H9 (cell line): Measurements from ENCODE around the gene SCYGR4. TPM values are rescaled to one million over a fixed set of nuclear protein-coding genes. Genes with fewer than 3 reads are reported as not detected.

ENCODE experiments used
- DNase-seq: peaks from one replicate; pipeline ENCODE4 v3.0.0-alpha.2; 2017
- H2AFZ ChIP-seq: one replicate; pipeline ENCODE4 v1.6.1; 2013; ENCODE audit warnings: mild to moderate bottlenecking, low read length, control low read depth, moderate library complexity
- H2AK5ac ChIP-seq: 2 replicates; pipeline ENCODE4 v1.6.1; 2013; ENCODE audit warnings: low read length, control low read depth, mixed read lengths; ENCODE audit not compliant: insufficient read length
- H2BK120ac ChIP-seq: one replicate; pipeline ENCODE4 v1.6.1; 2013; ENCODE audit warnings: low read depth, mild to moderate bottlenecking, low read length, control low read depth, inconsistent platforms; ENCODE audit not compliant: poor library complexity, severe bottlenecking
- H2BK12ac ChIP-seq: 2 replicates; pipeline ENCODE4 v1.6.1; 2013; ENCODE audit warnings: low read length, control low read depth, mixed read lengths, low read depth; ENCODE audit not compliant: insufficient read length
- H2BK15ac ChIP-seq: 2 replicates; pipeline ENCODE4 v1.6.1; 2013; ENCODE audit warnings: low read depth, low read length, control low read depth
- H2BK20ac ChIP-seq: one replicate; pipeline ENCODE4 v1.6.1; 2013; ENCODE audit warnings: low read depth, mild to moderate bottlenecking, low read length, control low read depth, inconsistent platforms; ENCODE audit not compliant: poor library complexity, severe bottlenecking
- H2BK5ac ChIP-seq: 2 replicates; pipeline ENCODE4 v1.6.1; 2013; ENCODE audit warnings: low read length, control low read depth, mixed read lengths; ENCODE audit not compliant: insufficient read length
- H3K14ac ChIP-seq: 2 replicates; pipeline ENCODE4 v1.6.1; 2013; ENCODE audit warnings: low read length, control low read depth; ENCODE audit not compliant: insufficient read depth
- H3K18ac ChIP-seq: 2 replicates; pipeline ENCODE4 v1.6.1; 2013; ENCODE audit warnings: low read depth, mild to moderate bottlenecking, mixed read lengths, low read length, control low read depth; ENCODE audit not compliant: insufficient read length
- H3K23ac ChIP-seq: 2 replicates; pipeline ENCODE4 v1.6.1; 2013; ENCODE audit warnings: low read length, control low read depth, mixed read lengths, low read depth; ENCODE audit not compliant: insufficient read length
- H3K23me2 ChIP-seq: 2 replicates; pipeline ENCODE4 v1.6.1; 2013; ENCODE audit warnings: low read depth, mild to moderate bottlenecking, mixed read lengths, low read length, control low read depth; ENCODE audit not compliant: insufficient read length, poor library complexity, severe bottlenecking
- H3K27ac ChIP-seq: 2 replicates; pipeline ENCODE4 v1.5.1; 2013; ENCODE audit warnings: low read length, control low read depth, mixed read lengths, low read depth; ENCODE audit not compliant: insufficient read length
- H3K27me3 ChIP-seq: 2 replicates; pipeline ENCODE4 v1.6.1; 2013; ENCODE audit warnings: low read length, control low read depth, inconsistent platforms; ENCODE audit not compliant: insufficient read depth
- H3K4ac ChIP-seq: 2 replicates; pipeline ENCODE4 v1.6.1; 2013; ENCODE audit warnings: low read depth, mild to moderate bottlenecking, control low read depth, inconsistent platforms, low read length, moderate library complexity
- H3K4me1 ChIP-seq: 2 replicates; pipeline ENCODE4 v1.6.1; 2013; ENCODE audit warnings: low read length, control low read depth, inconsistent platforms; ENCODE audit not compliant: insufficient read depth
- H3K4me2 ChIP-seq: 2 replicates; pipeline ENCODE4 v1.6.1; 2013; ENCODE audit warnings: low read length, control low read depth, mixed read lengths; ENCODE audit not compliant: insufficient read length, insufficient read depth
- H3K56ac ChIP-seq: 2 replicates; pipeline ENCODE4 v1.6.1; 2013; ENCODE audit warnings: low read depth, mild to moderate bottlenecking, mixed read lengths, low read length, control low read depth; ENCODE audit not compliant: insufficient read length
- H3K79me1 ChIP-seq: 2 replicates; pipeline ENCODE4 v1.6.1; 2013; ENCODE audit warnings: low read depth, mild to moderate bottlenecking, moderate library complexity, low read length, control low read depth, inconsistent platforms; ENCODE audit not compliant: insufficient read depth, poor library complexity, severe bottlenecking
- H3K79me2 ChIP-seq: 2 replicates; pipeline ENCODE4 v1.6.1; 2013; ENCODE audit warnings: low read length, control low read depth, inconsistent platforms; ENCODE audit not compliant: insufficient read depth
- H3K9ac ChIP-seq: 2 replicates; pipeline ENCODE4 v1.6.1; 2013; ENCODE audit warnings: low read length, control low read depth, mixed read lengths; ENCODE audit not compliant: insufficient read length; ENCODE audit errors: extremely low read depth
- H3K9me3 ChIP-seq: one replicate; pipeline ENCODE4 v1.6.1; 2013; ENCODE audit warnings: low read depth, low read length, inconsistent platforms; ENCODE audit not compliant: control insufficient read depth
- H3T11ph ChIP-seq: one replicate; pipeline ENCODE4 v1.6.1; 2013; ENCODE audit warnings: mild to moderate bottlenecking, low read length, control low read depth, inconsistent platforms
- H4K20me1 ChIP-seq: one replicate; pipeline ENCODE4 v1.6.1; 2013; ENCODE audit not compliant: control insufficient read depth, insufficient read length, insufficient read depth
- H4K5ac ChIP-seq: 2 replicates; pipeline ENCODE4 v1.6.1; 2013; ENCODE audit warnings: low read depth, mild to moderate bottlenecking, mixed read lengths, low read length, control low read depth; ENCODE audit not compliant: insufficient read length
- H4K8ac ChIP-seq: replicated peaks from 2 replicates; pipeline ENCODE4 v1.6.1; 2013; ENCODE audit warnings: low read length, control low read depth, mixed read lengths, low read depth; ENCODE audit not compliant: insufficient read length
- H4K91ac ChIP-seq: 2 replicates; pipeline ENCODE4 v1.6.1; 2013; ENCODE audit warnings: low read depth, mild to moderate bottlenecking, moderate library complexity, mixed read lengths, low read length, control low read depth; ENCODE audit not compliant: insufficient read length
- H3K27ac Mint-ChIP-seq, 3 experiments: 2 replicates in 2 of 3; 3 replicates in 1 of 3; pipeline ENCODE4 v1.8.0; 2020 to 2021; ENCODE audit warnings: mixed read lengths in 3 of 3, mild to moderate bottlenecking in 1 of 3, moderate library complexity in 1 of 3
- H3K27me3 Mint-ChIP-seq: 2 replicates; pipeline ENCODE4 v1.8.0; 2021; ENCODE audit warnings: low read depth, mild to moderate bottlenecking, moderate library complexity, mixed read lengths
- H3K36me3 Mint-ChIP-seq, 3 experiments: 2 replicates in 2 of 3; 3 replicates in 1 of 3; pipeline ENCODE4 v1.8.0; 2020 to 2021; ENCODE audit warnings: low read depth in 3 of 3, mixed read lengths in 3 of 3; ENCODE audit not compliant: insufficient read depth in 1 of 3
- H3K4me1 Mint-ChIP-seq, 2 experiments: 2 replicates each; pipeline ENCODE4 v1.8.0; 2020; ENCODE audit warnings: mixed read lengths in 2 of 2
- H3K4me3 Mint-ChIP-seq, 2 experiments: 2 replicates in 1 of 2; 3 replicates in 1 of 2; pipeline ENCODE4 v1.8.0; 2020 to 2021; ENCODE audit warnings: mild to moderate bottlenecking in 2 of 2, mixed read lengths in 2 of 2, moderate library complexity in 1 of 2
- H3K9me3 Mint-ChIP-seq, 2 experiments: 2 replicates in 1 of 2; 3 replicates in 1 of 2; pipeline ENCODE4 v1.8.0; 2020; ENCODE audit warnings: mild to moderate bottlenecking in 2 of 2, mixed read lengths in 2 of 2, moderate library complexity in 1 of 2
- CTCF ChIP-seq: fragments of 200-600 bp; sonication (generic); conservative IDR thresholded peaks from 3 replicates; pipeline ENCODE4 v1.8.0; 2021; ENCODE audit warnings: antibody characterized with exemption, mild to moderate bottlenecking
- WGBS: extraction: QIAGEN DNeasy Blood & Tissue Kit; methylation state at CpG from one replicate; pipeline ENCODE4 v1.1.7; 2013; ENCODE audit warnings: missing lambda C conversion rate, low lambda C conversion rate, mixed read lengths; ENCODE audit not compliant: insufficient read length; ENCODE audit errors: extremely low coverage; 5-methylcytosine and 5-hydroxymethylcytosine counted together
- total RNA-seq: library from RNA; stranded (reverse); gene quantifications from 2 replicates; pipeline ENCODE4 v1.2.1, GENCODE V29; 2021

Gene SCYGR4
- total RNA-seq, 1 experiment from 2014 or later = not detected

- Histone ChIP-seq H3K4me1 (0 out of 2 replicates have a peak, but pooled peaks cover 5% of the 10 kb centered on the region), H2BK20ac (no peak overlapping the region), H3K4me2 (peak overlapping the region; percentile 17), H3K27ac (no peak overlapping the region), H2BK120ac (no peak overlapping the region), H2AFZ (no peak overlapping the region), H3K27me3 (no peaks in the 10 kb centered on the region; the same call in 1 of the 2 replicates), H4K20me1 (no peaks in the 10 kb centered on the region), H3K23ac (no peak overlapping the region), H3K4ac (no peak overlapping the region), H2BK12ac (no peak overlapping the region), H2AK5ac (no peak overlapping the region), H3T11ph (no peak overlapping the region), H3K9ac (no peak overlapping the region), H4K91ac (no peak overlapping the region), H3K79me1 (no peaks in the 10 kb centered on the region), H4K5ac (no peak overlapping the region), H3K9me3 (no peaks in the 10 kb centered on the region), H2BK15ac (no peak overlapping the region), H3K79me2 (no peaks in the 10 kb centered on the region), H3K14ac (no peak overlapping the region), H3K18ac (no peak overlapping the region), H2BK5ac (no peak overlapping the region), H3K56ac (no peak overlapping the region), H3K23me2 (no peaks in the 10 kb centered on the region), H4K8ac (no peak overlapping the region)
- Mint-ChIP-seq H3K4me3 (no peak overlapping the region), H3K27ac (0 out of 7 replicates have a peak overlapping the region, but pooled peaks of 1 of the 3 experiments have one; percentile 0), H3K36me3 (no peaks in the 10 kb centered on the region), H3K4me1 (peaks cover 22 to 23% of the 10 kb centered on the region in 2 experiments), H3K9me3 (no peaks in the 10 kb centered on the region; a peak in 1 of 5 replicates), H3K27me3 (peaks cover 8% of the 10 kb centered on the region)
- no CpG with 5 or more reads among the region's 4 CpGs for WGBS
- no peak for TF ChIP-seq CTCF
- no peak for DNase-seq
Observed at GRCh38 chr2:227616631-227617030, 667 bp upstream of the SCYGR4 start.
